B cell (primary cell): Measurements from ENCODE around the gene RSAD1. TPM values are rescaled to one million over a fixed set of nuclear protein-coding genes. Genes with fewer than 3 reads are reported as not detected.

Experiments used
- ATAC-seq: fragments of 200-7000 bp; cut with Tn5 transposase; one replicate; pipeline ENCODE4 v1.10.0; 2021; ENCODE audit warnings: low read depth, mild to moderate bottlenecking, moderate number of reproducible peaks, moderate library complexity
- CTCF ChIA-PET: fragments of 350-600 bp; sonication (Branson Sonifier 250); formaldehyde crosslinking; loops from one replicate; lab custom pipeline; 2021; ENCODE audit warnings: antibody characterized with exemption, inconsistent platforms; lab: Charles Lee
- POLR2A ChIA-PET: fragments of 350-600 bp; sonication (Branson Sonifier 250); formaldehyde crosslinking; loops from one replicate; lab custom pipeline; 2021; ENCODE audit warnings: antibody characterized with exemption; lab: Charles Lee
- DNase-seq: peaks from one replicate; pipeline ENCODE4 v3.0.0; 2013
- H2AFZ ChIP-seq: 2 replicates; pipeline ENCODE4 v1.6.1; 2012; ENCODE audit warnings: mild to moderate bottlenecking, low read depth, low read length; ENCODE audit not compliant: insufficient read depth, poor library complexity, severe bottlenecking
- H3K27ac ChIP-seq, 2 donors: 1 replicate in 1 of 2; 2 replicates in 1 of 2; pipeline ENCODE4 v1.5.1; 2012 to 2013; ENCODE audit warnings: low read length in 2 of 2, mild to moderate bottlenecking in 2 of 2, moderate library complexity in 1 of 2
- H3K27me3 ChIP-seq, 4 experiments: fragments of 200-600 bp in 1 of 4; sonication (generic) in 1 of 4; replicated peaks in 1 of 4; 1 replicate in 2 of 4; 2 replicates in 2 of 4; pipeline versions ENCODE4 v1.6.1 to v1.7.0; 2013 to 2016; ENCODE audit warnings: low read length in 3 of 4, mild to moderate bottlenecking in 2 of 4, mixed read lengths in 1 of 4, moderate library complexity in 1 of 4; ENCODE audit not compliant: insufficient read depth in 4 of 4, control insufficient read depth in 3 of 4; ENCODE audit errors: control extremely low read depth in 1 of 4
- H3K36me3 ChIP-seq, 2 experiments: replicated peaks in 1 of 2; 1 replicate in 1 of 2; 2 replicates in 1 of 2; pipeline versions ENCODE4 v1.6.1 to v1.7.1; 2013; ENCODE audit warnings: low read length in 1 of 2; ENCODE audit not compliant: insufficient read depth in 2 of 2, control insufficient read depth in 1 of 2; ENCODE audit errors: control extremely low read depth in 1 of 2, extremely low read depth in 1 of 2
- H3K4me1 ChIP-seq, 2 donors: fragments of 200-600 bp in 1 of 2; sonication (generic) in 1 of 2; 1 replicate in 1 of 2; 2 replicates in 1 of 2; pipeline versions ENCODE4 v1.5.1 to v1.6.1; 2013 to 2017; ENCODE audit warnings: low read length in 2 of 2; ENCODE audit not compliant: control insufficient read depth in 2 of 2, insufficient read depth in 2 of 2
- H3K4me2 ChIP-seq: replicated peaks from 2 replicates; pipeline ENCODE3; 2012; ENCODE audit warnings: mild to moderate bottlenecking, low read depth, low read length; ENCODE audit not compliant: poor library complexity, severe bottlenecking
- H3K4me3 ChIP-seq, 5 experiments: fragments of 200-600 bp in 1 of 5; sonication (generic) in 1 of 5; 1 replicate in 3 of 5; 2 replicates in 2 of 5; pipeline versions ENCODE4 v1.5.1 to v1.7.0; 2011 to 2016; ENCODE audit warnings: low read length in 4 of 5, mild to moderate bottlenecking in 4 of 5, low read depth in 2 of 5, control low read depth in 1 of 5, moderate library complexity in 1 of 5; ENCODE audit not compliant: insufficient read depth in 1 of 5; ENCODE audit errors: control extremely low read depth in 1 of 5, extremely low read depth in 1 of 5
- H3K79me2 ChIP-seq: fragments of 200-600 bp; sonication (generic); one replicate; pipeline ENCODE4 v1.6.0; 2016; ENCODE audit warnings: low read length; ENCODE audit not compliant: control insufficient read depth, insufficient read depth
- H3K9ac ChIP-seq: fragments of 200-600 bp; sonication (generic); 2 replicates; pipeline ENCODE4 v1.6.1; 2017; ENCODE audit warnings: mild to moderate bottlenecking, low read length, moderate library complexity
- H3K9me3 ChIP-seq, 3 donors: one replicate each; pipeline versions ENCODE4 v1.6.1 to v1.7.1; 2013; ENCODE audit warnings: low read length in 2 of 3; ENCODE audit not compliant: control insufficient read depth in 2 of 3, insufficient read depth in 1 of 3; ENCODE audit errors: control extremely low read depth in 1 of 3
- H4K20me1 ChIP-seq: 2 replicates; pipeline ENCODE4 v1.6.0; 2012; ENCODE audit warnings: mild to moderate bottlenecking, low read length; ENCODE audit not compliant: insufficient read depth, control insufficient read depth, poor library complexity, severe bottlenecking
- H3K27ac Mint-ChIP-seq: one replicate; pipeline ENCODE4 v1.8.0; 2021; ENCODE audit warnings: mixed read lengths
- H3K27me3 Mint-ChIP-seq: one replicate; pipeline ENCODE4 v1.8.0; 2021; ENCODE audit warnings: mixed read lengths
- H3K4me1 Mint-ChIP-seq: one replicate; pipeline ENCODE4 v1.8.0; 2021; ENCODE audit warnings: mixed read lengths
- H3K4me3 Mint-ChIP-seq: one replicate; pipeline ENCODE4 v1.8.0; 2021; ENCODE audit warnings: mixed read lengths
- H3K9me3 Mint-ChIP-seq: one replicate; pipeline ENCODE4 v1.8.0; 2022; ENCODE audit warnings: mixed read lengths; ENCODE audit not compliant: insufficient read depth
- EZH2 ChIP-seq: IDR thresholded peaks from 2 replicates; pipeline ENCODE4 v1.6.1; 2012; ENCODE audit warnings: borderline replicate concordance, low read depth, mild to moderate bottlenecking, moderate library complexity, low read length; ENCODE audit not compliant: insufficient read depth, poor library complexity, severe bottlenecking
- WGBS: methylation state at CpG from one replicate; pipeline ENCODE4 v1.1.5; 2013; ENCODE audit warnings: missing lambda C conversion rate; ENCODE audit not compliant: insufficient coverage; 5-methylcytosine and 5-hydroxymethylcytosine counted together
- intact Hi-C: fragments of 100-400 bp; cut with micrococcal nuclease; formaldehyde crosslinking; loops from one replicate; pipeline ENCODE4 v1.10.0; 2022
- polyA plus RNA-seq: library from polyadenylated mRNA; depleted of rRNA; stranded (reverse); fragments of >200 nt; gene quantifications from 2 replicates; pipeline ENCODE4 v1.2.3, GENCODE V29; 2012
- total RNA-seq, 2 donors: library from RNA; stranded (reverse); fragments of 120-200 nt in 1 of 2; gene quantifications; 1 replicate in 1 of 2; 2 replicates in 1 of 2; pipeline versions ENCODE4 v1.2.3 to v1.2.4, GENCODE V29; 2013 to 2022
- TF ChIP-seq, protein P1 (sequence below): fragments of 200-600 bp; IDR thresholded peaks from one replicate; pipeline ENCODE4 v1.8.0; 2022; ENCODE audit warnings: antibody characterized with exemption, mild to moderate bottlenecking

Gene RSAD1
- total and polyA plus RNA-seq, 2 donors (not counting 1 experiment from before 2014, with no cell fraction given), result 53.4 to 63.9 TPM

- CTCF ChIA-PET, result no interaction called here
- 91% methylated on average over 5 of the region's 7 CpGs for WGBS
- intact Hi-C loops, result no loop called here
- Mint-ChIP-seq H3K27me3 (peaks cover 54% of the 10 kb centered on the region), H3K9me3 (no peaks in the 10 kb centered on the region), H3K27ac (no peak overlapping the region), H3K4me1 (peaks cover 9% of the 10 kb centered on the region), H3K4me3 (no peak overlapping the region)
- Histone ChIP-seq H3K27me3 (peaks cover 0 to 62% (median 28%) of the 10 kb centered on the region in 4 experiments), H3K9me3 (peaks cover 0 to 4% (median 0%) of the 10 kb centered on the region in 3 donors), H3K4me2 (no peak overlapping the region), H3K79me2 (no peaks in the 10 kb centered on the region), H3K4me3 (no peak overlapping the region), H3K36me3 (no peaks in the 10 kb centered on the region), H3K4me1 (peaks cover 12 to 15% of the 10 kb centered on the region in 2 donors), H3K9ac (no peak overlapping the region), H4K20me1 (no peaks in the 10 kb centered on the region), H3K27ac (no peak overlapping the region), H2AFZ (no peak overlapping the region)
- POLR2A ChIA-PET, result no interaction called here
- TF ChIP-seq, protein P1, sequence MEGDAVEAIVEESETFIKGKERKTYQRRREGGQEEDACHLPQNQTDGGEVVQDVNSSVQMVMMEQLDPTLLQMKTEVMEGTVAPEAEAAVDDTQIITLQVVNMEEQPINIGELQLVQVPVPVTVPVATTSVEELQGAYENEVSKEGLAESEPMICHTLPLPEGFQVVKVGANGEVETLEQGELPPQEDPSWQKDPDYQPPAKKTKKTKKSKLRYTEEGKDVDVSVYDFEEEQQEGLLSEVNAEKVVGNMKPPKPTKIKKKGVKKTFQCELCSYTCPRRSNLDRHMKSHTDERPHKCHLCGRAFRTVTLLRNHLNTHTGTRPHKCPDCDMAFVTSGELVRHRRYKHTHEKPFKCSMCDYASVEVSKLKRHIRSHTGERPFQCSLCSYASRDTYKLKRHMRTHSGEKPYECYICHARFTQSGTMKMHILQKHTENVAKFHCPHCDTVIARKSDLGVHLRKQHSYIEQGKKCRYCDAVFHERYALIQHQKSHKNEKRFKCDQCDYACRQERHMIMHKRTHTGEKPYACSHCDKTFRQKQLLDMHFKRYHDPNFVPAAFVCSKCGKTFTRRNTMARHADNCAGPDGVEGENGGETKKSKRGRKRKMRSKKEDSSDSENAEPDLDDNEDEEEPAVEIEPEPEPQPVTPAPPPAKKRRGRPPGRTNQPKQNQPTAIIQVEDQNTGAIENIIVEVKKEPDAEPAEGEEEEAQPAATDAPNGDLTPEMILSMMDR, result no peak
- TF ChIP-seq EZH2, result no peak
- DNase-seq (no peak), ATAC-seq (no peak)
Measured at GRCh38 chr17:50529849-50530248, 51.2 kb downstream of the RSAD1 start.

DNA sequence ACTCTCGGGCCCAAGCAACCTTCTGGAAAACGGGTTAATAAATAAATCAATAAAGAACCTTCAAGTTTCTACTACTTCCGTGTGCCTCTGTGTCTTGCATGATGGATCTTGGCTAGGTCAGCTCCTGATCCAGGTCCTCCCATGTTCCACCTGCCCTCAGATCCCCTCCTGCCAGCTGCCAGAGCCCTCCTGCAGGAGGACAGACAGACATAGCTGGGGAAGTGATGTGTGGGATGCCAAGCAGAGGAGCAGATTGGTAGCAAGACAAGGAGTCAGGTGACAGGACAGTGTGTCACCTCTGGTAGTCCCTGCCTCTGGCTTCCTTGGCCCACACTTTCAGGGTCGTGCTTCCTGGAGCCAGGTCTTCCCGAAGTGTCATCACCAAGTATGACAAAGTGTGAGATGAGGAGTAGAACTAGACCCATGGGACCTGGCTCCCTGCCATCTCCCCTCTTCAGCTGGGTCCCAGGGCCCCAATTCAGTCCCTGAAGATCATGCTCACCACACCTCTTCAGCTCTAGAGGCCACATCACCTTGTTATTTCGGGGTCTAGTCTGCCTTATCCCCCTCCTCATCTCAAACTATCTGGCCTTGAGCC is 52.9 kb downstream of the RSAD1 start:
- intact Hi-C loops, result no loop called here
- Histone ChIP-seq H3K27ac (no peak overlapping the region), H3K36me3 (no peaks in the 10 kb centered on the region), H3K4me3 (no peak overlapping the region), H3K4me2 (no peak overlapping the region), H3K9ac (no peak overlapping the region), H3K79me2 (no peaks in the 10 kb centered on the region), H2AFZ (no peak overlapping the region), H4K20me1 (no peaks in the 10 kb centered on the region), H3K4me1 (peaks cover 12 to 15% of the 10 kb centered on the region in 2 donors), H3K9me3 (peaks cover 0 to 4% (median 0%) of the 10 kb centered on the region in 3 donors), H3K27me3 (peaks cover 0 to 66% (median 30%) of the 10 kb centered on the region in 4 experiments)
- ChIA-PET CTCF (no interaction called here), POLR2A (no interaction called here)
- peaks cover 70% of the 10 kb centered on the region for H3K27me3 Mint-ChIP-seq
- no peak overlapping the region for H3K27ac Mint-ChIP-seq
- H3K4me1 Mint-ChIP-seq, result peaks cover 9% of the 10 kb centered on the region
- TF ChIP-seq EZH2, result no peak
- no peak for ATAC-seq
- H3K9me3 Mint-ChIP-seq, result no peaks in the 10 kb centered on the region
- no peak overlapping the region for H3K4me3 Mint-ChIP-seq
- 77% methylated on average over 5 of the region's 6 CpGs for WGBS
- DNase-seq, result no peak
